LoVo (cell line): ENCODE data around the gene STOML3.

Source experiments
- DNase-seq: peaks from one replicate; pipeline ENCODE4 v3.0.0-alpha.2; 2016; ENCODE audit warnings: low spot score

The STOML3 gene

GRCh38 chr13:38980750-38981078 is 9.9 kb downstream of the STOML3 start:
- DNase-seq, result no peak

GRCh38 chr13:38979891-38980749 is 10.5 kb downstream of the STOML3 start:
- no peak for DNase-seq

DNA sequence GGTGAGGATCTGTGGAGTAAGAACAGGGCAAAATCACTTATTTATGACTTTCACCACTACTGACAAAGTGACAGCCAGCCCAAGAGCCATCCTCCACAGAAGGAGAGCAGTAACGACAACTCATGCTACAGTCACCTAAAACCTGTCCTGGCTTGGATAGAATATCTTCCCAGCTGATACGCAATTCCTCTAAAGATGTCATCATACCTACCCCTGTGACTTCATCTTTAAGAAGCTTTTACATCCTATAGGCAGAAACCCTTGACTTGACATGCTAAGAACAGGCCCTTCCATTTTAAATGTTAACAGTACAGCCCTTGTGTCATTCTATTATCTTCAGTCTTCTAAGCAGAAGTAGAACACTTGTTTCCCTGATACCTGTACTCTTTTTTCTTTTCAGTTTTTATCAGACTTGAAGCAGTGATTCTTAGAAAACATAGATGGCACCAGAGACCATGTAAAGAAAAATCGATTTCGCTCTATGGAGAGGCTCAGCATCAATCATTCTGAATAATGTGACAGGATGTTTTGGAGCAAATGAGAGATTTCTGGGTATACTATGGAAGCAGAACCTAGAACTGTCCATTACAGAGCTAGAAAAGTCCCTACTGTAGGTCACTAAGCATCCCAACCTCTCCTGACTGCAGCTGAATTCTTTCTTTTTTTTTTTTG is 20.1 kb downstream of the STOML3 start:
- DNase-seq, result no peak

DNA sequence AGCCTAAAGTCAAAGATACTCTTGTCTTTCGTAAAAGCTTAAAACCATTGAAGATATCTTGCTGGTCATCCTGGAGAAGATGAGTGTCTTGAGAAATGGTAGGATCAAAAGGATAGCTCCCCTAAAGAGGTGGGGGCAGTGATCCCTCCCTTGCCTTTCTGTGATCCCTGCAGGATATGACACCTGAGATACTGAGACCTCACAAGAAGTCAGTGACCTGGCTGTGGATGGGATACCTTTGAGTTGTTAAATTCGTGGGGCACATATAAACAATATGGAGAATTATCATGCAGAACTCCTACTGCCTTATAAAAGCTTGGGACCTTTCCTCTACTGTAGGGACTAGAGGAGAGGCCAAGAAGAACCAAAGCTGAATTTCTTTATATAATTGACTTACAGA is 21.4 kb downstream of the STOML3 start:
- no peak for DNase-seq

GRCh38 chr13:38967446-38967845 is 23.2 kb downstream of the STOML3 start:
- no peak for DNase-seq

GRCh38 chr13:38965281-38965680 is 25.4 kb downstream of the STOML3 start:
- DNase-seq, result no peak

GRCh38 chr13:38960175-38960574 is 30.5 kb downstream of the STOML3 start:
- no peak for DNase-seq

DNA sequence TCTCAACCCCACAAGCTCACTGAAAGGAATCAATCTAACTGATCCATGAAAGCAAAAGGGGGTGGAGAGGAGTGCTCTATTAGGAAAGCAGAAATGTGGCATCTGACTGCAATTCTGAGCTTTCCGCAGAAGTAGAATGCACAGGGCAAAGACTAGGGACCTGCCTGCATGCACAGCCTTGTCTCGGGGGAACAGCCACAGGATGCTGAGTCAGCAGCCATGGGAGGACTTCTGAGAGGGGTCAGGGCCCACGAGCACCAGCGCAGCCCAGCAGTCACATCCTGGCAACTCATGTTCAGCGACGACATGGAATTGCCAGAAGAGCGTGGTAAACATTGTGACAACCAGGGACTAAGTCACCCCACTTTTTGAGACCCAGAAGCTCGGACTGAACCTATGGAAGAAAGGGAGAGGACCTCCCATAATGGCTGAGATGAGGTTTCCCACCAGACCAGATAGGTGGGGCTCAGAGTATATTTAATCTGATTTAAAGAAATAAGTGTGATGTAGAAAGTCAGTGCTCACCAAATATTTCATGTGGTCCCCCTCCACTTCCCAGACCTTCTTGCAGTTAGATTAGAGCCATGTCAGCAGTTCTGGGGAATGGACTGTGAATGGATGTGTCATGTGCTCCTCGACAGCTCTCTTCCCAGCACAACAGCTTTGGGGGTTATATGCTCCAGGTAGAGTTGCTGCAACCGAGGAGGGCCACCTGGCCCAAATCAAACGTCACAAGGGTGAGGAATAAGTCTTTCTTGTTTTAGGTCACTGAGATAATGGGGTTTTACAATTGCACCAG is 32.6 kb downstream of the STOML3 start:
- no peak for DNase-seq

- no peak for DNase-seq
These were observed 35.8 kb downstream of the STOML3 start for GRCh38 chr13:38954844-38955243.

DNA sequence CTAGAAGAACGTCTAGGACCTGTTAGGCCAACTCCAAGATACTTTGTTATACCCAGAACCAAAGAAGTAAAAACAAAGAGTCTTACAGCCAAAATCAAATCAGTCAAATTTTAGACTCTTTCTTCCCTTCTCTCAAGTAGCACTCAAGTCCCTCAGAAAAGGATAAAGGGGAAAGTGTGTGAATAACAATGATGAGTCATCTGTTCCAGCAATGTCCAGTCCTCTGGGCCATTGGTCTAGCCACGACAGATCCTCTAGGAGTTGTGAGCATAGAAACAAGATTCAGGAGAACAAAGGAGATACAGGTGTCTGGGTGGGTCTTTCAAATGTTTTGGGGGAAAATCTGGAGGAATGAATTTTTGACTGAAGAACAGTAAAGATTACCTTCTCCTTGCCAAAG is 36.3 kb downstream of the STOML3 start:
- DNase-seq, result no peak

DNA sequence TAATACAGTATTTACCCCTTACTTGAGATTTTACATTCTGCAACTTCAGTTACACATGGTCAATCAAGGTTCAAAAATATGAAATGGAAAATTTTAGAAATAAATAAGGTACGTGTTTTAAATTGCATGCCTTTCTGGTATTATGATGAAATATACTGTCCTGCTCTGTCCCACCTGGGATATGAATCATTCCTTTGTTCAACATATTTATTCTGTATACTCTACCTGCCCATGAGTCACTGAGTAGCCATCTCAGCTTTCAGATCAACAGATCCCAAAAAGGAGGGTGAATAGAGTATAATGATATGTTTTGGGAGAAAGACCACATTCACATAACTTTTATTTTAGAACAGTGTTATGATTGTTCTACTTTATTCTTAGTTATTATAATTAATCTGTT is 37.8 kb downstream of the STOML3 start:
- no peak for DNase-seq

DNA sequence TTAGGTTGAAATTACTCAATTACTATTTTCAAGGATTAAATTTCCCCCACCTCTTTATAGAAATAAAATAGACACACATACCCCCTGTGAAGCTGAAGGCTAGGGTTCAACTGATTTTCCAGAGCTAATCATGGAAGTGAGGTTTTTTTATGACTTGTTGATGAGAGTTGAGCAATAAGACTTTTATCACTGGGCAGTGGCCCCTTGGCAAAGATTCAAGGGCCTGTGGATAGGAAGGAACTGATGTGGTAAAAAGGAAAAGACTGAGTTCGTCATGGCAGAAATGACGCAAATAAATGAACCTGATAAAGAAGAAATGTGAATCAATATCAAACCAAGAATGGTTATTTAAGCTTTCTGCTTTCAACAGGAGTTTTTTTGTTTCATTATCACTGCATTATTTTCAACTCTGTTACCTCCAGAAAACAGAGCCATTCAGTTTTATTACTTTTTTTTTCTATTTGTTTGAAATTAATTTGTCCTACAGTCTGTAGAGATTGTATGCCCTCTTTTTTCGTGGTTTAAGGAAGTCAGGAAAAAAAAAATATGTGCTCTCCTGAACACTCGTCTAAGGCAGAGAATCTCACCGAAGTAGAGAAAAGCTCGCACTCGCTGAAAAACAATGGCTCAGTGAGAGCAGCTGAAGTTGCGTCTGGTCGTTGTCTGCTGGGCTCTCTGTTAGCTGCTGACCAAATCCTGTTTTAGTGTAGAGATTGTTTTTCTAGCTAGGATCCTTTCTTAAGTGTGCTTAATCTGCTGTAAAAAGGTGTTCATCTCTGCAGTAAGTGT is 38.9 kb downstream of the STOML3 start:
- DNase-seq, result peak; percentile 3

DNA sequence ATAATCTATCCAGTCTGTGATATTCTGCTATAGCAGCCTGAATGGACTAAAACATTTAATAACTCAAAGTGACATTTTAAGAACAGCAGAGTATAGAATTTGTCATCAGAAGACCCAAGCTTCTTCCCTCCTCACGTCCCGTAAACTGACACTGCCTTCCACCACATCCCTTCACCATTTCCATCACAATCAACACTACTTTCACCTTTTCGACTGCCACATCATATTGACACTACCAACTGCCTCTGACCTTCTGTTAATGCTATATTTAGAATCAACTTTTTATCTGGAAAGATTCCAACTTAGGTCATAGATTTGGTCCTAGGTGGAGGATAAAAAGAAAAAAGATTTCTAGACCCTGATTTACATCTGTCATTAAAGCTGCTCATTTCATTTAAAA is 39.6 kb downstream of the STOML3 start:
- no peak for DNase-seq

DNA sequence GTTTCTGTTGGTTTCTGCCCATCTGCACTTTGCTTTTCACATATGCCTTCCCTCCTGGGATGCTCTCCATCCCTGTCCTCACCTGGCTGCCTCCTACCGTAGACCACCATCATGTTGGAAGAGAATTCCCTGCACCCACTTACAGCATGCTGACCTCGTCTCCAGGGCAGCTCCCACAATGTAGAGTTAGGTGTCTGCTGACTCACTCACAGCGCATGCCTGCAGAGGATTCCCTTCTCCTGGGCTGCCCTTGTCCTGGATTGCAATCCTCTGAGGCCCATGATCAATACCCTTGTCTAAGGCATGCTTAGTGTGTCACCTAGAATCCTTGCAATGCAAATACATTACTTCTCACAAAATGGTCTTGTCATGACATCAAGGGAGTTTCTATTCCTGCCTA is 43.6 kb downstream of the STOML3 start:
- no peak for DNase-seq

GRCh38 chr13:38944219-38944618 is 46.4 kb downstream of the STOML3 start:
- DNase-seq, result no peak

- DNase-seq, result no peak
These were observed 47.4 kb downstream of the STOML3 start for GRCh38 chr13:38943231-38943630.

DNA sequence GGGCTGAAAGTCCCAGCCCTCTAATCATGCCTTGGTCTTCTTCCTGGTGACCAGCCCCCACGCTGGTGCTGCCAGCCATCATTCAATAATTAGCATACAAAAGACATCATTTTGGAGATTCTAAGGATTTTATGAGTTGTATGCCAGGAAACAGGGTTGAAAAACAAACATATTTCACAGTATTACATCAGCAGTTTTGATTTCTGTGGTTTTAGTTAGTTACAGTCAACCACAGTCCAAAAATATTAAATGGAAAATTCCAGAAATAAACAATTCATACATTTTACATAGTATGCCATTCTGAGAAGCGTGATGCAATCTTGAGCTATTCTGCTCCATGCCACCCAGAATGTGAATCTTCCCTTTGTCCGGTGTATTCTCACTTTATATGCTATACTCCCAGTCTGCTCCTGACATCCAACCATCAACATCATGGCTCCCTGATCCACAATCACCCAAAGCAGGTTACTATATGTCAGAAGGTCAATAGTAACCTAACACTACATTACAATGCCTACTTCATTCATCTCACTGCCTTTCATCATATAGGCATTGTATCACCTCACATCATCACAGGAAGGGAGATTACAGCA is 49.2 kb downstream of the STOML3 start:
- no peak for DNase-seq

- DNase-seq, result no peak
These were observed 56.8 kb downstream of the STOML3 start for GRCh38 chr13:38933786-38934185.

GRCh38 chr13:38922170-38922569 is 68.5 kb downstream of the STOML3 start:
- DNase-seq, result no peak

GRCh38 chr13:38921081-38921480 is 69.5 kb downstream of the STOML3 start:
- no peak for DNase-seq
